ENCODE measurements around the gene FGGY.
"Not testable (repeated sequence)": the region's sequence is repeated elsewhere in the genome, so short reads cannot be mapped to it uniquely, and the experiment has no call there.

Gene FGGY

DNA sequence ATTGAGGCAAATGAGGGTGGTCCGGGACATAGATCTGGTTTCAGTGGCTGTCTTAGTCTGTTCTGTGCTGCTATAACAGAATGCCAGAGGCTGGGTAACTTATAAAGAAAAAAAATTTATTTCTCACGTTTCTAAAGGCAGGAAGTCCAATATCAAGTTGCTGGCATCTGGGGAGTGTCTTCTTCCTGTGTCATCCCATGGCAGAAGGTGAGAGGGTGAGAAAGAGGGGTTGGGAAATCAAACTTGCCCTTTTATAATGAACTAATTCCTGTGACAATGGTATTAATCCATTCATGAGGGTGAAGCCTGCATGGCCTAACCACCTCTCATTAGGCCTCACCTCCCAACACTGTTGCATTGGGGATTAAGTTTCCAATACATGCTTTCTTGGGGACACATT lies 3.7 kb upstream of the FGGY start:
- TF ChIP-seq, protein P1, sequence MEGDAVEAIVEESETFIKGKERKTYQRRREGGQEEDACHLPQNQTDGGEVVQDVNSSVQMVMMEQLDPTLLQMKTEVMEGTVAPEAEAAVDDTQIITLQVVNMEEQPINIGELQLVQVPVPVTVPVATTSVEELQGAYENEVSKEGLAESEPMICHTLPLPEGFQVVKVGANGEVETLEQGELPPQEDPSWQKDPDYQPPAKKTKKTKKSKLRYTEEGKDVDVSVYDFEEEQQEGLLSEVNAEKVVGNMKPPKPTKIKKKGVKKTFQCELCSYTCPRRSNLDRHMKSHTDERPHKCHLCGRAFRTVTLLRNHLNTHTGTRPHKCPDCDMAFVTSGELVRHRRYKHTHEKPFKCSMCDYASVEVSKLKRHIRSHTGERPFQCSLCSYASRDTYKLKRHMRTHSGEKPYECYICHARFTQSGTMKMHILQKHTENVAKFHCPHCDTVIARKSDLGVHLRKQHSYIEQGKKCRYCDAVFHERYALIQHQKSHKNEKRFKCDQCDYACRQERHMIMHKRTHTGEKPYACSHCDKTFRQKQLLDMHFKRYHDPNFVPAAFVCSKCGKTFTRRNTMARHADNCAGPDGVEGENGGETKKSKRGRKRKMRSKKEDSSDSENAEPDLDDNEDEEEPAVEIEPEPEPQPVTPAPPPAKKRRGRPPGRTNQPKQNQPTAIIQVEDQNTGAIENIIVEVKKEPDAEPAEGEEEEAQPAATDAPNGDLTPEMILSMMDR (IDR thresholded peaks at IDR 0.05; ENCODE audit: control insufficient read depth, insufficient read depth, low read depth, low read length, missing control alignments): no peak
- DNase-seq (ENCODE audit: low read depth): no peak
- H3K4me3 ChIP-seq (ENCODE audit: control insufficient read depth, low read depth, low read length): no peak overlapping the region

DNA sequence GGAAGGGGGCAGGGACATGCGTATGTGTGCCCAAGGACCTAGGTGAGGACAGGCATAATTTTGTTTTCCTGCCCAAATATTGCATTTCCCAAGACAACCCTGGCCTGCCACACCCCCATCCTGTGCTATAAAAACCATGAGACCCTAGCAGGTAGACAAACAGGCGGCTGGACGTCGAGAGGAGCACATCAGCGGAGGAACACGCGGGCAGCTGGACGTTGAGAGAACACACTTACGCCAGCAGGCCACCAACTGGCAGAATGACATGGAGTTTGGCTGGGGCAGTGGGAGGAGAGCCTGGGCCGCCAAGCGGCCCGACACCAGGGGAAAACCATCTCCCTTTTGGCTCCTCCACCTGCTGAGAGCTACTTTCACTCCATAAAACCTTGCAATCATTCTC lies 3.0 kb upstream of the FGGY start:
- H3K4me3 ChIP-seq (ENCODE audit: control insufficient read depth, low read depth, low read length): no peak overlapping the region
- TF ChIP-seq, protein P1 (IDR thresholded peaks at IDR 0.05; ENCODE audit: control insufficient read depth, insufficient read depth, low read depth, low read length, missing control alignments): no peak
- no peak for DNase-seq (ENCODE audit: low read depth)

GRCh38 chr1:59294423-59294822 lies 2.5 kb upstream of the FGGY start:
- no peak overlapping the region for H3K4me3 ChIP-seq (ENCODE audit: control insufficient read depth, low read depth, low read length)
- TF ChIP-seq, protein P1 (IDR thresholded peaks at IDR 0.05; ENCODE audit: control insufficient read depth, insufficient read depth, low read depth, low read length, missing control alignments): no peak
- no peak for DNase-seq (ENCODE audit: low read depth)

GRCh38 chr1:59295618-59296017 lies 1.3 kb upstream of the FGGY start:
- TF ChIP-seq, protein P1 (IDR thresholded peaks at IDR 0.05; ENCODE audit: control insufficient read depth, insufficient read depth, low read depth, low read length, missing control alignments): no peak
- no peak for DNase-seq (ENCODE audit: low read depth)
- H3K4me3 ChIP-seq (ENCODE audit: control insufficient read depth, low read depth, low read length): peak overlapping the region; percentile 57

GRCh38 chr1:59298026-59298583 lies 1.2 kb downstream of the FGGY start:
- TF ChIP-seq, protein P1 (IDR thresholded peaks at IDR 0.05; ENCODE audit: control insufficient read depth, insufficient read depth, low read depth, low read length, missing control alignments): no peak
- H3K4me3 ChIP-seq (ENCODE audit: control insufficient read depth, low read depth, low read length): no peak overlapping the region
- DNase-seq (ENCODE audit: low read depth): no peak

GRCh38 chr1:59298710-59299346 lies 1.9 kb downstream of the FGGY start:
- TF ChIP-seq, protein P1 (IDR thresholded peaks at IDR 0.05; ENCODE audit: control insufficient read depth, insufficient read depth, low read depth, low read length, missing control alignments): no peak
- no peak for DNase-seq (ENCODE audit: low read depth)
- no peak overlapping the region for H3K4me3 ChIP-seq (ENCODE audit: control insufficient read depth, low read depth, low read length)

- not testable (repeated sequence) for DNase-seq (ENCODE audit: low read depth); H3K4me3 ChIP-seq (ENCODE audit: control insufficient read depth, low read depth, low read length)
Measured at GRCh38 chr1:59299670-59300069, 2.8 kb downstream of the FGGY start.
